Adrenal gland (tissue), 12 donors: ENCODE data around the gene WASHC4. TPM values are rescaled to one million over a fixed set of nuclear protein-coding genes. Genes with fewer than 3 reads are reported as not detected.
A peak's percentile ranks its signal among the peaks of the same experiment; 100 is the strongest.

ENCODE experiments used
- DNase-seq, 7 donors: peaks; one replicate each; pipeline ENCODE4 v3.0.0-alpha.2; 2019 to 2020
- H3K27ac ChIP-seq, 5 donors: fragments of 200-600 bp; sonication (generic) in 4 of 5; 1 replicate in 3 of 5; 2 replicates in 2 of 5; pipeline versions ENCODE4 v1.5.1 to v1.8.0; 2016 to 2020; ENCODE audit warnings: mild to moderate bottlenecking in 1 of 5
- H3K27me3 ChIP-seq: fragments of 200-600 bp; 2 replicates; pipeline ENCODE4 v1.8.0; 2021
- H3K36me3 ChIP-seq, 2 donors: fragments of 200-600 bp; replicated peaks in 1 of 2; 1 replicate in 1 of 2; 2 replicates in 1 of 2; pipeline versions ENCODE4 v1.5.1 to v1.8.0; 2018 to 2022
- H3K4me1 ChIP-seq, 2 donors: fragments of 200-600 bp; replicated peaks in 1 of 2; 1 replicate in 1 of 2; 2 replicates in 1 of 2; pipeline versions ENCODE4 v1.5.1 to v1.8.0; 2018 to 2021
- H3K4me3 ChIP-seq, 4 donors: fragments of 200-600 bp; sonication (generic) in 3 of 4; one replicate each; pipeline ENCODE4 v1.5.1; 2016 to 2018
- H3K9me3 ChIP-seq, 3 donors: fragments of 200-600 bp; sonication (generic) in 1 of 3; replicated peaks in 1 of 3; 1 replicate in 2 of 3; 2 replicates in 1 of 3; pipeline versions ENCODE4 v1.5.1 to v1.8.0; 2016 to 2021
- POLR2A ChIP-seq, 2 donors: fragments of 450-650 bp; IDR thresholded peaks; one replicate each; pipeline ENCODE4 v1.6.1; 2017; ENCODE audit warnings: antibody characterized with exemption in 2 of 2, mild to moderate bottlenecking in 2 of 2, moderate library complexity in 1 of 2
- WGBS, 4 donors: extraction: QIAGEN DNeasy Blood & Tissue Kit in 2 of 4; methylation state at CpG; one replicate each; pipeline versions ENCODE4 v1.1.5 to v1.1.7; 2013 to 2017; 5-methylcytosine and 5-hydroxymethylcytosine counted together
- intact Hi-C, 2 donors: fragments of 100-400 bp; cut with DNase I; formaldehyde crosslinking; loops; one replicate each; pipeline versions ENCODE4 v1.14.1 to v1.15.0; 2022 to 2023
- polyA plus RNA-seq, 3 donors: library from polyadenylated mRNA; stranded (reverse); fragments of 200-250 nt in 2 of 3; fragments of 350-450 nt in 1 of 3; fragmentation: Illumina TruSeq in 1 of 3; extraction: RNeasy Lipid Tissue Mini Kit (QIAGEN cat#74804) in 1 of 3; gene quantifications; one replicate each; pipeline ENCODE4 v1.2.3, GENCODE V29; 2013 to 2014
- total RNA-seq, 9 donors: library from RNA; depleted of rRNA in 4 of 9; stranded (reverse); fragments of >200 nt in 4 of 9; fragments of 120-200 nt in 1 of 9; fragmentation: NEBNext Ultra II Directional in 1 of 9; extraction: Animal tissue kit (Norgen Biotek cat#: 25700) in 1 of 9; gene quantifications; one replicate each; pipeline versions ENCODE4 v1.1.0 to v1.2.4, GENCODE V29; 2013 to 2023
- TF ChIP-seq, protein P1 (sequence below), 6 experiments: fragments of 450-650 bp in 4 of 6; fragments of 200-600 bp in 2 of 6; sonication (generic) in 1 of 6; IDR thresholded peaks; 1 replicate in 5 of 6; 2 replicates in 1 of 6; pipeline versions ENCODE4 v1.5.1 to v1.8.0; 2016 to 2021; ENCODE audit warnings: antibody characterized with exemption in 6 of 6, mild to moderate bottlenecking in 2 of 6, moderate library complexity in 1 of 6
- donor health status: healthy with polysubstance abuse.
- donor health status: Bipolar disorder and iron deficiency.
- donor health status: DM: yes; HTN: yes; CAD: no.
- donor health status: DM: no; HTN: no; CAD: no.
- donor health status: DM: no; HTN: no; CAD: no.
- donor health status: DM: yes; HTN: yes; CAD: no.

WASHC4 gene
- total and polyA plus RNA-seq, 12 donors = 17.8 to 90.6 (median 52.8) TPM

DNA sequence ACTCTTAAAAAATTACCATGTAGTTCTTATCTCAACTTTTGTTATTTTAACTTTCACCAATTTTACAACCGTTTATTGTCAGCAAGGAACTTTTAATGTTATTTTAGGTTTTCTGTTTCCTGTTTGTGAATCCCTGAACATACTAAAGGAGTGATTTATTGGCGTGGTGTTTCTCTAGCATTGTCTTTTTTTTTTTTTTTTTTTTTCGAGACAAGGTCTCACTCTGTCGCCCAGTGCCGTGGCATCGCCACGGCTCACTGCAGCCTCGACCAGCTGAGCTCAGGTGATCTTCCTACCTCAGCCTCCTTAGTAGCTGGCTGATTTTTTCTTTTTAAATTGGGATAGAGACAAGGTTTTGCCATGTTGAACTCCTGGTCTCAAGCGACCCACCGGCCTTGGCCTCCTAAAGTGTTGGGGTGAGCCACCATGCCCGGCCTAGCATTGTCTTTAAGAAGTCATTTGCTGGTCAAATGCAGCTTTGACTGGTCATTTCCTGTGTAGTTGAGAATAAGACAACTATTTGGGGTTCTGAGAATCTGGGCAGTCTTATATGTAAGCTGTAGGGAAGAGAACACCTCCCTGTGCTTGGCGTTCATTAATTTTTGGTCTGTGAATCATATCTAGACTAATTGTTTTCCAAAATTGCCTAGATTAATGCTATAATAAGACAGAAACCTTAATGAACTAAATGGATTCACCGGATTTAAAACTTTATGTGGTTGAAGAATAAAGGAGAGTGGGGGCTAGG is 2.1 kb downstream of the WASHC4 start:
- Histone ChIP-seq H3K27me3 (no peaks in the 10 kb centered on the region), H3K4me1 (peaks cover 22 to 52% of the 10 kb centered on the region in 2 donors), H3K4me3 (peak overlapping the region in 1 of 4 donors; percentile 71), H3K36me3 (peaks cover 0 to 4% of the 10 kb centered on the region in 2 donors), H3K9me3 (no peaks in the 10 kb centered on the region), H3K27ac (peak overlapping the region in 4 of 5 donors; percentile 33 to 97 (median 96))
- intact Hi-C loops = loop anchor here in 1 of 2 donors (10.0 kb wide), 1 partner anchor 65 kb away; no protein-coding TSS in a partner anchor
- WGBS, 4 donors = 11 to 19% (median 18%) methylated on average over 13 of the region's 13 CpGs
- no peak for TF ChIP-seq POLR2A (IDR thresholded peaks at IDR 0.05)
- TF ChIP-seq, protein P1, sequence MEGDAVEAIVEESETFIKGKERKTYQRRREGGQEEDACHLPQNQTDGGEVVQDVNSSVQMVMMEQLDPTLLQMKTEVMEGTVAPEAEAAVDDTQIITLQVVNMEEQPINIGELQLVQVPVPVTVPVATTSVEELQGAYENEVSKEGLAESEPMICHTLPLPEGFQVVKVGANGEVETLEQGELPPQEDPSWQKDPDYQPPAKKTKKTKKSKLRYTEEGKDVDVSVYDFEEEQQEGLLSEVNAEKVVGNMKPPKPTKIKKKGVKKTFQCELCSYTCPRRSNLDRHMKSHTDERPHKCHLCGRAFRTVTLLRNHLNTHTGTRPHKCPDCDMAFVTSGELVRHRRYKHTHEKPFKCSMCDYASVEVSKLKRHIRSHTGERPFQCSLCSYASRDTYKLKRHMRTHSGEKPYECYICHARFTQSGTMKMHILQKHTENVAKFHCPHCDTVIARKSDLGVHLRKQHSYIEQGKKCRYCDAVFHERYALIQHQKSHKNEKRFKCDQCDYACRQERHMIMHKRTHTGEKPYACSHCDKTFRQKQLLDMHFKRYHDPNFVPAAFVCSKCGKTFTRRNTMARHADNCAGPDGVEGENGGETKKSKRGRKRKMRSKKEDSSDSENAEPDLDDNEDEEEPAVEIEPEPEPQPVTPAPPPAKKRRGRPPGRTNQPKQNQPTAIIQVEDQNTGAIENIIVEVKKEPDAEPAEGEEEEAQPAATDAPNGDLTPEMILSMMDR (IDR thresholded peaks at IDR 0.05) = no peak
- peak in 4 of 7 donors; percentile 10 to 33 (median 18) for DNase-seq

GRCh38 chr12:105110851-105111250 is 3.3 kb downstream of the WASHC4 start:
- Histone ChIP-seq H3K9me3 (no peaks in the 10 kb centered on the region), H3K27ac (peak overlapping the region in 2 of 5 donors; percentile 96 to 97), H3K36me3 (peaks cover 0 to 16% of the 10 kb centered on the region in 2 donors), H3K4me3 (peak overlapping the region in 1 of 4 donors; percentile 71), H3K4me1 (peaks cover 22 to 52% of the 10 kb centered on the region in 2 donors), H3K27me3 (no peaks in the 10 kb centered on the region)
- intact Hi-C loops = loop anchor here in 1 of 2 donors (10.0 kb wide), 1 partner anchor 64 kb away; no protein-coding TSS in a partner anchor
- DNase-seq = no peak
- 59 to 67% (median 63%) methylated on average over 4 of the region's 4 CpGs for WGBS, 4 donors
- TF ChIP-seq, protein P1 (IDR thresholded peaks at IDR 0.05) = no peak
- no peak for TF ChIP-seq POLR2A (IDR thresholded peaks at IDR 0.05)

DNA sequence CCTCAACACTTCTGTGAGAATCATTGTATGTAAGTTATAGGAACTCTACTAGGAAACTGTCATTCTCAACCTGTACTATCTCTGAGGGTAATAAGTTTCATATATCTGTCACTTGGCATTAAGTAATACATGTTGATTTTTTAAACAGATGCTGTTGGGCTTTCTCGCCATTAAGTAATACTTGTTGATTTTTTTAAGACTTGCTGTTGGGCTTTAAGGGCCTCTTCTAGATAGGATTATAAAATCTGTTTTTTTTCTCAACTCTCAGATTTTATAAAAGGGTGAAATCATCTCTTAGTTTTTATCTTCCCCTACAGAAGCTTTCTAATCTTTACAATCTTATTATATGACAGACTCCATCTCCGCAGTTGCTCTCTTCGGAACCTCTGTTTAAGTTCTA is 5.6 kb downstream of the WASHC4 start:
- Histone ChIP-seq H3K9me3 (no peaks in the 10 kb centered on the region), H3K36me3 (peaks cover 0 to 38% of the 10 kb centered on the region in 2 donors), H3K27ac (no peak overlapping the region), H3K27me3 (no peaks in the 10 kb centered on the region), H3K4me3 (no peak overlapping the region), H3K4me1 (peaks cover 22 to 43% of the 10 kb centered on the region in 2 donors)
- intact Hi-C loops = loop anchor here in 1 of 2 donors (10.0 kb wide), 1 partner anchor 62 kb away; no protein-coding TSS in a partner anchor
- 88 to 94% (median 93%) methylated on average over 3 of the region's 3 CpGs for WGBS, 4 donors
- no peak for TF ChIP-seq POLR2A (IDR thresholded peaks at IDR 0.05)
- TF ChIP-seq, protein P1 (IDR thresholded peaks at IDR 0.05) = no peak
- DNase-seq = no peak

GRCh38 chr12:105116969-105117368 is 9.4 kb downstream of the WASHC4 start:
- no peak for TF ChIP-seq POLR2A (IDR thresholded peaks at IDR 0.05)
- TF ChIP-seq, protein P1 (IDR thresholded peaks at IDR 0.05) = no peak
- Histone ChIP-seq H3K4me3 (no peak overlapping the region), H3K27me3 (no peaks in the 10 kb centered on the region), H3K27ac (no peak overlapping the region), H3K9me3 (no peaks in the 10 kb centered on the region), H3K36me3 (peaks cover 0 to 77% of the 10 kb centered on the region in 2 donors), H3K4me1 (peaks cover 0 to 17% of the 10 kb centered on the region in 2 donors)
- intact Hi-C loops = loop anchor here in 1 of 2 donors (10.0 kb wide), 1 partner anchor 58 kb away; no protein-coding TSS in a partner anchor
- 61 to 66% (median 63%) methylated on average over 1 of the region's 1 CpG for WGBS, 4 donors
- DNase-seq = no peak
